Central memory CD8-positive, alpha-beta T cell (primary cell): ENCODE measurements around the gene ZSCAN12.
"Not testable (repeated sequence)": the region's sequence is repeated elsewhere in the genome, so short reads cannot be mapped to it uniquely, and the experiment has no call there.

Experiments used
- ATAC-seq: fragments of 150-1000 bp; cut with Tn5 transposase; replicated peaks from 2 replicates; pipeline ENCODE4 v1.10.0; 2022; ENCODE audit warnings: mild to moderate bottlenecking, moderate FRiP score, moderate number of reproducible peaks; ENCODE audit not compliant: poor library complexity, severe bottlenecking; ENCODE audit errors: extremely low read depth
- DNase-seq, 2 donors: peaks; one replicate each; pipeline ENCODE4 v3.0.0; 2021; ENCODE audit warnings: low spot score in 2 of 2
- H3K27ac Mint-ChIP-seq: one replicate; pipeline ENCODE4 v1.8.0; 2022; ENCODE audit warnings: low read depth, mild to moderate bottlenecking, moderate library complexity, mixed read lengths
- H3K27me3 Mint-ChIP-seq: one replicate; pipeline ENCODE4 v1.8.0; 2022; ENCODE audit warnings: mixed read lengths
- H3K36me3 Mint-ChIP-seq: one replicate; pipeline ENCODE4 v1.8.0; 2022; ENCODE audit warnings: mild to moderate bottlenecking, moderate library complexity, mixed read lengths; ENCODE audit not compliant: insufficient read depth
- H3K4me1 Mint-ChIP-seq: one replicate; pipeline ENCODE4 v1.8.0; 2022; ENCODE audit warnings: mixed read lengths
- H3K4me3 Mint-ChIP-seq: one replicate; pipeline ENCODE4 v1.8.0; 2022; ENCODE audit warnings: mild to moderate bottlenecking, moderate library complexity, mixed read lengths
- H3K9me3 Mint-ChIP-seq: one replicate; pipeline ENCODE4 v1.8.0; 2022; ENCODE audit warnings: mixed read lengths

ZSCAN12 gene

DNA sequence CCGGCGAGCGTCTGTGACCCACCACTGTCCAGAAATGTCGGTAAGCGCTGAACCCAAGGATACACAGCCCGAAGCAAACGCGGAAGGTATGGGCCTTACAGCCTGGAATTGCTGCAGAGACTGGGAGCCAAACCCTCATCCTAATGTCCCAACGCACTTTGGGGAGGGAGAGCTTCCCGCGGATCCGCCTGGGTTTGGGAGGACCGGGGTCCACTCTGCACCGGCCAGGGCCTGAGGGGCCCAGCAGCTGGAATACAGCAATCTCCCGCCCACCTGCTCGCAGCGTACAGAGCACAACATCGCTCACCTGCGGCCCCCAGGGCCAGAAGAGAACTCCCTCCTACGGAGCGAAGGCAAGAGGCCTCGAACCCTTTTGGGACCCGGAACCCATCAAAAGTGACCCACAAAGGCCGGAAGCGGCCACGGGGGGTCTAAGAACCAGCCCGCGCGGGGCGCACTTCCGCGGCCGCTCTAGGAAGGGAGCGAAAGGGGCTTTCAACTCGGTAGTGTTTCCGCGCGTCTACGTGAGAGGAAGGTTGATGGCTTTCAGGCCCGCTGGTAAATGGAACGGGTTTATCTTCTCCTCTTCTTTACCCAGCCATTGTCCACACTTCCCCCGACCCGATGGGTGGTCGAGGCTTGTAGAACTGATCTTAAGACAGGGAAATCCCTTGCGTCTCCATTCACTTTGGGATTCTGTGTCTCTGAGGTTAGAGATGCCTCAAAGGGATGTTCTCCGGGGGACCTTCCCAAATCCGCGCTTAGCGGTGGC is at the start of gene ZSCAN12:
Gene ZSCAN12, minus strand, starts transcription at position 398 of the 772 bp plus-strand sequence. CDS start 1,342 bp downstream, outside the sequence.
- H3K4me3 Mint-ChIP-seq, result peak within 1 kb of the TSS; percentile 82
- peak within 1 kb of the TSS; percentile 91 for H3K27ac Mint-ChIP-seq
- H3K36me3 Mint-ChIP-seq, result peaks cover 7% of the 10 kb centered on the region
- H3K4me1 Mint-ChIP-seq, result peaks cover 46% of the 10 kb centered on the region
- peak; percentile 76 to 77 for DNase-seq
- no peaks in the 10 kb centered on the region for H3K9me3 Mint-ChIP-seq
- peaks cover 29% of the 10 kb centered on the region for H3K27me3 Mint-ChIP-seq
- peak; percentile 94 for ATAC-seq

DNA sequence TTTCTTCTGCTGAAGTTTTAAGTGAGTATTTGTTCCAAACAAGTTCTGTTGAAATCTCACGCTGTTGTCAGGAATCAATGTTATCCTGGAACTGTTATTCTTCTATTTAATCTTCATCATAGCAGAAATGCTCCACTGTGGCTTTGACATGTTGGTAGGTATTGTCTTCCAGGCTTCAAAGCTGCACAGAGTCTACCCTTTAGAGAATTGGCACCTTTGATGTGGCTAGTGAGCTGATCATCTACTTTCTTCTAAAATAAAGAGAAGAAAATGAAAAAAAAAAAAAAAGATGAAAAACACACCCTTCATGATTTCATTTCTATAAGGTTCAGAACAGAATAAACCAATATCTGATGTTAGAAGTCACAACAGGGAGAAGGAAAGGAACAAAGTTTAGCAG is 49.5 kb upstream of the ZSCAN12 start:
- DNase-seq, result no peak
- H3K27me3 Mint-ChIP-seq, result peaks cover 57% of the 10 kb centered on the region
- no peak overlapping the region for H3K4me3 Mint-ChIP-seq
- H3K36me3 Mint-ChIP-seq, result peaks cover 3% of the 10 kb centered on the region
- H3K9me3 Mint-ChIP-seq, result peaks cover 5% of the 10 kb centered on the region
- no peak overlapping the region for H3K27ac Mint-ChIP-seq
- no peak for ATAC-seq
- H3K4me1 Mint-ChIP-seq, result no peaks in the 10 kb centered on the region

DNA sequence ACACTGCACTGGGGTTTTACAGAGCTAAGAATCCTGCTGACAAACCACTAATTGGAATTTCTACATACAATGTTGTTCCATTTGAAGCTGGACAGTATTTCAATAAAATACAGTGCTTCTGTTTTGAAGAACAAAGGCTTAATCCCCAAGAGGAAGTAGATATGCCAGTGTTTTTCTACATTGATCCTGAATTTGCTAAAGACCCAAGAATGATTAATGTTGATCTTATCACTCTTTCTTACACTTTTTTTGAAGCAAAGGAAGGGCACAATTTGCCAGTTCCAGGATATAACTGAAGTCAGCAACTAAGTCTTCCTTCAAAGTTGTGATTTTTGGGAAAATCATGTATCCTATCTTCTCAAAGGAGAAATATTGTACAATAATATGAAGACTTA is 48.0 kb upstream of the ZSCAN12 start:
- H3K27ac Mint-ChIP-seq, H3K4me3 Mint-ChIP-seq, DNase-seq, H3K9me3 Mint-ChIP-seq, H3K36me3 Mint-ChIP-seq, ATAC-seq: not testable (repeated sequence)
- Mint-ChIP-seq H3K4me1 (peaks cover 13% of the 10 kb centered on the region), H3K27me3 (peaks cover 41% of the 10 kb centered on the region)

DNA sequence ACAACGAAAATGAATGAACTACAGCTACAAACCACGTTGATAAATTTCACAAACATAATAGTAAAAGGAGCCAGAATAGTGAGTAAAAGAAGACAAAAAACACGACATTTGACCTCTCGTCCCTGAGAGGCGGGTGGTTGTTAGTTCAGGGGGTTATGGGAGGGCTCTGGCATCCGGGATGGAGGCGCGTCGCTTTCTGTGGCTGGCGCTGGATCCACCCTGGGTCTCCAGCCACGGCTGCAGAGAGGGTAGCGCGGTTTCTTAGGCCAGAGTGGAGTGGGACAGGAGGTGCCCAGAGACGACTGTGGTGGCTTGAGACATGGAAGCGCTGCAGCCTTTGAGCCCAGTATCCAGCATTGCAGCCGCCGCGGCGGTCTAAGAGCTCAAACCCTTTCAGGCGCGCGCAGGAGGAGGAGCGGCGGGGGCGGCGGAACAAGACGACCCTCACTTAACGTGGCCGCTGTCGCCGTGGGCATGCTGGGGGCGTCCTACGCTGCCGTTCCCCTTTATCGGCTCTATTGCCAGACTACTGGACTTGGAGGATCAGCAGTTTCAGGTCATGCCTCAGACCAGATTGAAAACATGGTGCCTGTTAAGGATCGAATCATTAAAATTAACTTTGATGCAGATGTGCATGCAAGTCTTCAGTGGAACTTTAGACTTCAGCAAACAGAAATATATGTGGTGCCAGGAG is 47.4 kb upstream of the ZSCAN12 start:
- peaks cover 5% of the 10 kb centered on the region for H3K9me3 Mint-ChIP-seq
- DNase-seq, result no peak
- H3K36me3 Mint-ChIP-seq, result peaks cover 8% of the 10 kb centered on the region
- ATAC-seq, result no peak
- H3K27me3 Mint-ChIP-seq, result peaks cover 36% of the 10 kb centered on the region
- peak overlapping the region; percentile 6 for H3K4me3 Mint-ChIP-seq
- H3K27ac Mint-ChIP-seq, result no peak overlapping the region
- peaks cover 13% of the 10 kb centered on the region for H3K4me1 Mint-ChIP-seq

DNA sequence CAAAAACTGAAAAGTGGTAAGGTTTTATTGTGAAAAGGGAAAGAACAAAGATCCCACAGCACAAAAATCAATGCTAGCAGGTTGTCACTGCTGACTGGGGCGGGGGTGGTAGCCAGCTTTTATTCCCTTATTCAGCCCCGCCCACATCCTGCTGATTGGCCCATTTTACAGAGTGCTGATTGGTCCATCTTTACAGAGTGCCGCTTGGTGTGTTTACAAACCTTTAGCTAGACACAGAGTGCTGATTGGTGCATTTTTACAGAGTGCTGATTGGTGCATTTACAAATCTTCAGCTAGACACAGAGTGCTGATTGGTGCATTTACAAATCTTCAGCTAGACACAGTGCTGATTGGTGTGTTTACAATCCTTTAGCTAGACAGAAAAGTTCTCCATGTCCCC is 45.2 kb upstream of the ZSCAN12 start:
- not testable (repeated sequence) for H3K36me3 Mint-ChIP-seq, ATAC-seq, DNase-seq, H3K27ac Mint-ChIP-seq, H3K9me3 Mint-ChIP-seq, H3K4me3 Mint-ChIP-seq
- Mint-ChIP-seq H3K4me1 (peaks cover 13% of the 10 kb centered on the region), H3K27me3 (peaks cover 22% of the 10 kb centered on the region)

DNA sequence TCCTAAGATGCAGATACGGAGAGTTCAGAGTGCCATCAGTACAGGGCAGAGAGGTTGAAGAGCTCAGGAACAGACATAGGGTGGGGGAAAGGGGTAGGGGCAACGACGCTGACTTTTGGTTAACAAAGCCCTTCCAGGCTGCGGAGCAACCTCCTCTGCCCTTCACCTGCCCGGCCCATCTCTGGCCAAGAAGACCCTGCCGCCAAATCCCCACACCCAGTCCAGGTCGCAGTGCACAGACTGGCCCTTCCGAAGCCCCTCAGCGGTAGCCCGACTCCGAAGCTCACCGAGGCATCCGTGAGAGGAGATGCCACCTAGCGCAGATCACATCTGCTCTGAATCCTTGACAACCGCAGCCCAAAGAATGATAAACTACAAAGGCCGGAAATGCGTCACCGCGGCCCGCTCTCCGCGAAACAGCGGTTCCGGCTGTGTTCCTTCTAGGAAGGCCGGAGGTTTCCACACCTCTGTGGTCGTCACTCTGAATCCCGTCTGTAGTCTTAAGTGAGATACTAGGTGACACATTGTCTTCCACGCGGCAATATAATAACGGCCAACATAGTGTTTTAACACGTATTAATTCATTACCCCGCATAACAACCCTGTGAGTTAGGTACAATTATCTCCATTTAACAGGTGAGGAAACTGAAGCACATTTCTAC is 43.7 kb upstream of the ZSCAN12 start, which contains the start of gene ZSCAN23:
Gene ZSCAN23, minus strand, starts transcription at position 380 of the 662 bp plus-strand sequence. CDS start 7,225 bp downstream, outside the sequence.
- Mint-ChIP-seq H3K4me1 (peaks cover 13% of the 10 kb centered on the region), H3K9me3 (peaks cover 5% of the 10 kb centered on the region), H3K27me3 (peaks cover 22% of the 10 kb centered on the region), H3K4me3 (peak within 1 kb of the TSS; percentile 81), H3K27ac (peak within 1 kb of the TSS; percentile 75), H3K36me3 (peaks cover 8% of the 10 kb centered on the region)
- ATAC-seq, result peak; percentile 94
- peak; percentile 69 to 81 for DNase-seq

DNA sequence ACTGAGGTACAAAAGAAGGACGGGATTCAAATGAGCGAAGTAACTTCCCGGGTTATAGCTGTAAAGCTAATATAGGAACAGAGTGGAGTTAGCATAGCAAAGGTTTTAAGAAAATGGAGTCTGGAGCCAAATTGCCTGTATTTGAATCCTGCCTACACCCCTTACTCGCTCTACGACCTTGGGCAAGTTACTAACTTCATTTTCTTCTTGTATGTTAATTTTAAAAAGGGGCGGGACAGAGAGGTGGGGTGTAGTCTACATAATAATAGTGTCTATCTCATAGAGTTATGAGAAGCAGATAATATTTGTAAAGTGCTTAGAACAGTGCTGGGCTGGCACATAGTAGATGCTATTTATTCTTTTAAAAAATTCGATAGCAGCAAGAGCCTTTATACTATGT is 43.0 kb upstream of the ZSCAN12 start:
- no peak for DNase-seq
- peak overlapping the region; percentile 81 for H3K4me3 Mint-ChIP-seq
- peak overlapping the region; percentile 75 for H3K27ac Mint-ChIP-seq
- peaks cover 21% of the 10 kb centered on the region for H3K27me3 Mint-ChIP-seq
- ATAC-seq, result no peak
- peaks cover 5% of the 10 kb centered on the region for H3K9me3 Mint-ChIP-seq
- peaks cover 8% of the 10 kb centered on the region for H3K36me3 Mint-ChIP-seq
- peaks cover 13% of the 10 kb centered on the region for H3K4me1 Mint-ChIP-seq

DNA sequence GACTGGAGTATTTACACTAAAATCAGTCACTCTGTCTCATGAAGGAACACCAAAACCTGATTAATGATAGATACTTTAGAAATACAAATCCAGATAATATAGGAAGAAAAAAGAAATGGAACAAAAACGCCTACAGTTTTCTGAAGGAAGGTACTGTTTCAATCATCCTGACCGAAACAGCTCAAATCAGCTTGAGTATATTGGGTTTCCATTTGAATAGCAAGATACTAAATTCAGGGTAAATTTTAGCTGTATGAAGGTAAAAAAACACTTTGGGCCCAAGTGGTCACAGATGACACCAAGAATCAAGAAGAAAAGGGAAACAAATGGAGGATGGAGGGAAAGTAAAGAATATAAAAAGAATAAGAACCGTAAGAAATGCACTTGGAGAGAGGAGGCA is 36.9 kb upstream of the ZSCAN12 start:
- Mint-ChIP-seq H3K27me3 (peaks cover 26% of the 10 kb centered on the region), H3K27ac (no peak overlapping the region), H3K9me3 (no peaks in the 10 kb centered on the region), H3K4me1 (no peaks in the 10 kb centered on the region), H3K4me3 (no peak overlapping the region), H3K36me3 (no peaks in the 10 kb centered on the region)
- DNase-seq (no peak), ATAC-seq (no peak)

DNA sequence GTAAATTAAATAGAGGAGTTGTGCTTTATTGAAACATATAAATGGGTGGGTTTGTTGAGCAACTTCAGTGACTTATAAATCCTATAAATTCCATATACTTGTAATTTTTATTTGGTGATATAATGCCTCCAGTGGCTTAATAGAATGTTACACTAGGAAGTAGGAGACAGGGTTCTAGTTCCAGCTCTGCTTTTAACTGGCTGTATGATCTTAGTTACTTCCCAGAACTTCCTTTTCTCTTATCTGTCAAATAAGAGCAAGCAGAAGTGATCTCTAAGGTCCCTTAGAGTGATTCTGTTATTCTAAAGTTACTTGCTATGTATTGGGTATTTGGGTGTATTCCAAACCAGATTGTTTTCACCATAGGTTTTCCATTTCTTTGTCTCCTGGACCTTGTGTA is 33.6 kb upstream of the ZSCAN12 start:
- Mint-ChIP-seq H3K4me1 (no peaks in the 10 kb centered on the region), H3K27ac (no peak overlapping the region), H3K4me3 (no peak overlapping the region), H3K36me3 (no peaks in the 10 kb centered on the region), H3K9me3 (no peaks in the 10 kb centered on the region), H3K27me3 (peaks cover 44% of the 10 kb centered on the region)
- ATAC-seq, result no peak
- no peak for DNase-seq

DNA sequence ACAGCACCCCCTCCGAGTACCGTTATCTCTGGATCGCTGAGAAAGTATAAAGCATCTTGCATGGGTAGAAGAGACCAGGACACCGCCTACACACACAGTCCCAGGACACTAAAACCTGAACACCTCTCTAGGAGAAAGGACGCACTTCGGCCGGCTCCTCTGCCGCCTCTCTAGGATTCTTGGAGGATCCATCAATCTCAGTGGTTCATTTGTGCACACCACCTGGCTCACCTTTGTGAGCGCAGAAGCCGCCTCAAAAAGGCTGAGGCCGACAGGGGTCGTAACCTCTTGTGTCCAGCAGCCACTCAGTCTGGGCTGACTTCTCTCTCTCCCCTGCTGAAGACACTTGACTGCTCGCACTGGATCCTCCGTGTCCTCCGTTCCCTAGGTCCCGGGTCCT is 30.2 kb upstream of the ZSCAN12 start:
- H3K4me1 Mint-ChIP-seq, result no peaks in the 10 kb centered on the region
- peaks cover 3% of the 10 kb centered on the region for H3K36me3 Mint-ChIP-seq
- H3K27me3 Mint-ChIP-seq, result peaks cover 26% of the 10 kb centered on the region
- no peak overlapping the region for H3K4me3 Mint-ChIP-seq
- DNase-seq, result no peak
- no peaks in the 10 kb centered on the region for H3K9me3 Mint-ChIP-seq
- ATAC-seq, result no peak
- H3K27ac Mint-ChIP-seq, result no peak overlapping the region

DNA sequence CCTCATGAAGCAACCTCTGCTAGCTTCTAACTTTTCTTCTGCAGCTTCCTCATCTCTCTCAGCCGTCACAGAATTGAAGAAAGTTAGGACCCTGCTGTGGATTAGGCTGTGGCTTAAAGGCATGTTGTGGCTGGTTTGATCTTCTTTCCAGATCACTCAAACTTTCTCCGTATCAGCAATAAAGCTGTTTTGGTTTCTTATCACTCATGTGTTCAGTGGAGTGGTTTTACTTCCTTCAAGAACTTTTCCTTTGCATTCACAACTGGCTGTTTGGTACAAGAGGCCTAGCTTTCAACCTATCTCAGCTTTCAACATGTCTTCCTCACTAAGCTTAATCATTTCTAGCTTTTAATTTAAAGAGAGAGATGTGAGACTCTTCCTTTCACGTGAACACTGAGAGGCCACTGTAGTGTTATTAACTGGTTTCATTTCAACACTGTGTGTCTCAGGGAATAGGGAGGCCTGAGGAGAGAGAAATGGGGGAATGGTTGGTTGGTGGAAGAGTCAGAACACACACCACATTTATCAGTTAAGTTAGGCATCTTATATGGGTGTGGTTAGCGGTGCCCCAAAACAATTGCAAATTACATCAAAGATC is 26.5 kb upstream of the ZSCAN12 start:
- Mint-ChIP-seq H3K4me3 (no peak overlapping the region), H3K27me3 (peaks cover 56% of the 10 kb centered on the region), H3K27ac (no peak overlapping the region), H3K36me3 (peaks cover 3% of the 10 kb centered on the region), H3K9me3 (no peaks in the 10 kb centered on the region), H3K4me1 (no peaks in the 10 kb centered on the region)
- ATAC-seq, result no peak
- DNase-seq, result no peak

DNA sequence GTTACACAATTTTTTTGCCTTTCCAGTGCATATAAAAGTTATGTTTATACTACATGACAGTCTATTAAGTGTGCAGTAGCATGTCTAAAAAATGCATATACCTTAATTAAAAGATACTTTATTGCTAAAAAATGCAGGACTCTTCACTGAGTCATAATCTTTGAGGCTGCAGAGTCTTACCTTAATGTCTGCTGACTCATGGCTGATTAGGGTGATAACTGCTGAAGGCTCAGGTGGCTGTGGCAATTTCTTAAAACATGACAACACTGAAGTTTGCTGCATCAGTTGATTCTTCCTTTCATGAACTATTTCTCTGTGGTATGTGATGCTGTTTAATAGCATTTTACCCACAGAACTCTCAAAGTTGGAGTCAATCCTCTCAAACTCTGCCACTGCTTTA is 24.6 kb upstream of the ZSCAN12 start:
- DNase-seq (no peak), ATAC-seq (no peak)
- Mint-ChIP-seq H3K27ac (no peak overlapping the region), H3K4me3 (no peak overlapping the region), H3K27me3 (peaks cover 55% of the 10 kb centered on the region), H3K36me3 (peaks cover 5% of the 10 kb centered on the region), H3K9me3 (no peaks in the 10 kb centered on the region), H3K4me1 (no peaks in the 10 kb centered on the region)
